Stimulated activated CD8-positive, alpha-beta memory T cell treated with anti-CD3 and anti-CD28 coated beads, Interleukin-12 subunit alpha, Interleukin-12 subunit beta, amount 100 ng/mL, for 4 hours (primary cell): ENCODE measurements around the gene BIRC7.

ENCODE experiments used
- DNase-seq: peaks from one replicate; pipeline ENCODE4 v3.0.0-alpha.2; 2020; ENCODE audit warnings: low read depth

BIRC7 gene

DNA sequence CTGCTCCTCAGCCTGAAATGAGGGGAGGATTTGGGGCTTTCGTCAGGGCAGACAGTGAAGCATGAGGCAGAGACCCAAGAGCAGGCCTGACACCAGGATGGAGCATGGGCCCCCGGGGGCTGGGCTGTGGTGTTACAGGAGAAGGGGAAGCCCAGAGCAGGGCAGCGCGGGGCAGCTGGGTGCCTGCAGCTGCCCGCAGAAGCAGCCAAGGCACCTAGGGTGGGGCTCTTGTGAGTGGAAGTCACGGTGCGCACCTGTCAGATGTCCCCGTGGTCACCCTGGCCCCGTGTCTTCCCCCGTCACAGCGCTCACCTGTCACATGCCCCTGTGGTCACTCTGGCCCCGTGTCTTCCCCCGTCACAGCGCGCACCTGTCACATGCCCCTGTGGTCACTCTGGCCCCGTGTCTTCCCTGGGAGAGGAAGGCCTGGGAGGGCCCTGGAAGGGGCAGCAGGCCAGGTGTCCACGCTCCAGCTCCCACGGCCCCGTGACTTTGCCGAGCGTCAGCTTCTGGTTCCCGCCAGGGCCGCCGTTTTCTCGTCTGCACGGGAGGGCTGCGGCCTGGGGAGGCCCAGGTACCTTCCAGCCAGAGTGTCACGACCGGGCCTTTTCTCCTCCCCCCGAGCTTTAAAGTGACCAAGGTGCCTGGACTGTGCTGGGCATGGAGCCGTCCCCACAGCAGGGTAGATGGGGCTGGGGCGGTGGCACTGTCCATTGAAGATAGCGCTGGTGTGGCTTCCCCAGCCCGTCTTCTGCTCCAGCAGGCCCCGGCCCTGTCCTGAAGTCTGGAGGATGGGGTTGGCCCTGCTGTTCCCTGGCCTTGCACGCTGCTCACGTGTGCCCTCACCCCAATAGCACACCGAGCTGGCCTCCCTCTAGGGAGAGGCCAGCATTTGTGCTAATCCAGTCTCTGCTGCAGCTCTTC is 46.3 kb downstream of the BIRC7 start:
- no peak for DNase-seq

DNA sequence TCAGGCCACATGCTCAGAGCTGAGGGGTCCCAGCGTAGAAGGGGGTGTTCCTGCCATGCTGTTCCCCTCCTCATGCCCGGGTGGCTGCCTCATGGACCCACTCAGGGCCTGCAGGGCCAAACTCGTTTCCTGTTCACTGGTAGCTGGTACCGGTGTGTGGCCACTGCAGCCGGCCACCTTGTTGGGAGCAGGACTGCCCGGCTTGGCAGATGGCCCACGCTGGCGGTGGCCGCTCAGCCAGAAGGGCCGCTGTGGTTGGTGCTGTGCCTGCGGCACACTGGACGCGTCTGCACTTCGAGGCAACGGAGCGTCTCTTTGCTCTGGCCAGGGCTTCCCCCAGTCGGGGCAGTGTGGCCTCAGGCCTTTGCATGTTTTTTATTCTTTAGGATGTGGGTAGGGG is 47.2 kb downstream of the BIRC7 start:
- no peak for DNase-seq

GRCh38 chr20:63283397-63284082 is 47.8 kb downstream of the BIRC7 start:
- DNase-seq, result no peak

DNA sequence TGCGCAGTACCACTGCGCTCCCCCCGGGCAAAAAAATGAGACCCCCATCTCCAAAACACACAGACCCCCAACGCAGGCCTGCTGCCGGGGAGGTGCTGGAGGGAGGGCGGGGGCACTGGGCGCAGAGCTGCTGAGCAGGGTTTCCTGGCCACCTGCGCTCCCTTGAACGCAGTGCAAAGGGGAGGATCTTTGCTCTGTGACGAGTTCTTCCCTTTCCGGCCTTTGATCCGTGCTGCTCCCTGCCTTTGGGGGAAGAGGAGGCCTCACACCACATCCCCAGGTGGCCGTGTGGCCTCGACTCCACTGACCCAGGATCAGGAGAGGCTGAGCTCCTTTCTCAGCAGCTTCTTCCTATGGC is 48.4 kb downstream of the BIRC7 start:
- DNase-seq, result no peak

- no peak for DNase-seq
These were observed 48.8 kb downstream of the BIRC7 start for GRCh38 chr20:63284544-63284949.

- no peak for DNase-seq
These were observed 49.3 kb downstream of the BIRC7 start for GRCh38 chr20:63284981-63285524.

DNA sequence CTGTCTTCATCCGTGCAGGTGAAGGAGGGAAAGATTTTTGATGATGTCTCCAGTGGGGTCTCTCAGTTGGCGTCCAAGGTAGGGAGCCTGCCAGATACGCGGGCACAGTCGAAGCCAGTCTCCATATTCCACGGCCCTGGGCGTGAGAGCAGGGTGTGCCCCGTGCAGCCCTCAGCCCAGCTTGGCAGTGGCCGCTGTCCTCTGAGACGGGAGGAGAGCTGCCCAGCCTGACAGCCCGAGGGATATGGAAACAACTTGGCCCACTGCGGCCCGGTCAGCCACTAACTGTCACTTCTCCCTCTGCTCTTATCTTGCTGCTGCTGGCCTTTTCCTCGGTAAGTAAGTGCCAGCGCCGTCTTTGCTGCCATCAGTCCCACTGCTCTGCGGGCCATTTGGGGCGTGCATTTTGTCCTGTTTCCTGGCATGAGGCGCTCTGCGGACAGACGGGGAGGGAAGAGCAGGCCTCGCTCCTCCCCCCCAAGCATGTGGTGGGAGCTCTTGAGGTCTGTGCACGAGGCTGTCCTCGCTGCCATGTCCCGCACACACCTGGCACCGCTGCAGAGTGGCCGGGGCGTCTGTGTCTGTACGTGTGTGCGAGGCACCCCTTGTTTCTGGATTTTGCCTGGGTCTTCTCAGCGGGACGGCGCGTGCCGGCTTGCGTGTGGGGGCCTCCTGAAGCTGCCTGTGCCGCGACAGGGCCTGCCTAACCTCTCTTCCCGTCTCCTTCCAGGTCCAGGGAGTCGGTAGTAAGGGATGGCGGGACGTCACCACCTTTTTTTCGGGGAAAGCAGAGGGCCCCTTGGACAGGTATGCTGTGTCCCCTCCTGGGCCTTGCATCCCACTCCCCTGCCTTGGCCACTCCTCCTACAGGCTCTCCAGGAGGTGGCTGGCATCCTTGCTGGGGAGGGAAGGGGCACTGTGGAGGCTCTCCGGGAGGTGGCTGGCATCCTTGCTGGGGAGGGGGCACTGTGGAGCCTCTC is 50.2 kb downstream of the BIRC7 start:
- DNase-seq, result no peak

- no peak for DNase-seq
These were observed 51.3 kb downstream of the BIRC7 start for GRCh38 chr20:63286781-63287696.

- no peak for DNase-seq
These were observed 52.2 kb downstream of the BIRC7 start for GRCh38 chr20:63287697-63288580.

GRCh38 chr20:63288581-63289251 is 53.0 kb downstream of the BIRC7 start:
- DNase-seq, result no peak

DNA sequence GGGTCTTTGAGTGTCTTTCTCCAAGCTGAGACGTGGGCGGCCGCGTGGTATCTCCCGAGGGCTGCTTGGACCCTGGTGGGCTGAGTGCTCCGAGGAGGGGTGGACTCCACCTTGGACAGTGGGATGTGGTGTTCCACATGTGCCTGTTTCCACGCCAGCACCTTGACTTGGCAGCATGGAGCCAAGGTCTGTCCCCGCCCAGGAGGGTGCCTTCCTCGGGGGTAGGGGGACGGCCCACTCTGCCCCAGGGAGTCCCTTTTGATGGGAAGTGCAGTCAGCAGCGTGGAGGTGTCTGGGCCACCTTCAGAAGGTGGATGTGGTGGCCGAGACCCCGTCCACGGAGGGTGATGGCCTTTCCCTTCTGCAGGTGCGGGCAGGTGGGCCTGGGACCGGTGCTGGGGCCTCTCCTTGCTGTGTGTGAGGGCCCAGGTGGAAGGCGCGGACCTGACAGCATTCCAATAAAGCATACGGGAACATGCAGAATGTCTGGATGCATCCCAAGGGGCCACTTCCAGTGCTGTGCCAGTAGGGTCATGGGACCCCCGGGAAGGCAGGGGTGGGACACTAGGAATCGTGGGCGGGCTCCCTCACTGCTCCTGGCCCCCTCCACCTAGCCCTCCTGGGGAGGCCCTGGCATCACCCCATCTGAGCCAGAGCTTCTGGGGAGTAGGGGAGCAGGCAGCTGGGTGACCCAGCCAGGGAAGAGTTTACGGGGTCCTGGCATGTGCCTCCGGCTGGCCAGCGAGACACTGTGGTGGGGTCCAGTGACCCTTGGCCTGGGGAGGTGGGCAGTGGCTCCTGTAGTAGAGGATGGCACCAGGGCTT is 53.8 kb downstream of the BIRC7 start:
- DNase-seq, result no peak
